Suppressor macrophage treated with lipopolysaccharide for 1 hour (primary cell): ENCODE results near the gene BRCA1.
"Not testable (repeated sequence)": the region's sequence is repeated elsewhere in the genome, so short reads cannot be mapped to it uniquely, and the experiment has no call there.

Experiments used
- DNase-seq, 3 donors: peaks; one replicate each; pipeline ENCODE4 v3.0.0-alpha.2; 2020 to 2022

Gene BRCA1

GRCh38 chr17:43068570-43069367 is 56.4 kb downstream of the BRCA1 start:
- no peak for DNase-seq

GRCh38 chr17:43062984-43063638 is 62.1 kb downstream of the BRCA1 start:
- no peak for DNase-seq

DNA sequence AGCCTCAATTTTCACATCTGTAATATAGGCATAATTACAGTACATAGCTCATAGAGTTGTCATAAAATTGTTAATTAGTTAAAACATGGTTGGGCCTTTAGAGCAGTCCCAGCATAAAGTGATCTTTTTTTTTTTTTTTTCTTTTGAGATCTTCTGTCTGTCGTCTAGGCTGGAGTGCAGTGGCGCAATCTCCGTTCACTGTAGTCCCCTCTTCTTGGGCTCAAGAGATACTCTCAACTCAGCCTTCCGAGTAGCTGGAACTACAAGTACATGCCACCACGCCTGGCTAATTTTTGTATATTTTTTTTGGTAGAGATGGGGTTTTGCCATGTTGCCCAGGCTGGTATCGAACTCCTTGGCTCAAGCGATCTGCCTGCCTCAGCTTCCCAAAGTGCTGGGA is 69.1 kb downstream of the BRCA1 start:
- DNase-seq: no peak

- DNase-seq: not testable (repeated sequence)
Measured at GRCh38 chr17:43053008-43053407, 72.2 kb downstream of the BRCA1 start.

GRCh38 chr17:43051969-43052368 is 73.2 kb downstream of the BRCA1 start:
- DNase-seq: no peak

DNA sequence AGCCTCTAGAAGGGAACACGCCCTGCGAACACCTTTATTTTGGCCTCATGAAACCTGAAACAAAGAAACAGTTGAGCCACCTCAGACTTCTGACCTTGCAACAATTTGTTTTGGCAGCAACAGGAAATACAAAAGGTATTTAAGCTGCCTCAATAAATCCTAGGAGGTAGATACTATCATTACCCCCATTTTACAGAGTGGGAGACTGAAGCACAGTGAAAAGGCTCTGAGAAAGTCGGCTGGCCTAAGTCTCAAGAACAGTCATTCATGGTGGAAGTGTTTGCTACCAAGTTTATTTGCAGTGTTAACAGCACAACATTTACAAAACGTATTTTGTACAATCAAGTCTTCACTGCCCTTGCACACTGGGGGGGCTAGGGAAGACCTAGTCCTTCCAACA is 81.1 kb downstream of the BRCA1 start:
- no peak for DNase-seq

- DNase-seq: no peak
Measured at GRCh38 chr17:43043307-43043706, 81.9 kb downstream of the BRCA1 start.

GRCh38 chr17:43042025-43042628 is 83.0 kb downstream of the BRCA1 start:
- DNase-seq: no peak

- no peak for DNase-seq
Measured at GRCh38 chr17:43040655-43041054, 84.5 kb downstream of the BRCA1 start.

- no peak for DNase-seq
Measured at GRCh38 chr17:43039646-43040045, 85.5 kb downstream of the BRCA1 start.

DNA sequence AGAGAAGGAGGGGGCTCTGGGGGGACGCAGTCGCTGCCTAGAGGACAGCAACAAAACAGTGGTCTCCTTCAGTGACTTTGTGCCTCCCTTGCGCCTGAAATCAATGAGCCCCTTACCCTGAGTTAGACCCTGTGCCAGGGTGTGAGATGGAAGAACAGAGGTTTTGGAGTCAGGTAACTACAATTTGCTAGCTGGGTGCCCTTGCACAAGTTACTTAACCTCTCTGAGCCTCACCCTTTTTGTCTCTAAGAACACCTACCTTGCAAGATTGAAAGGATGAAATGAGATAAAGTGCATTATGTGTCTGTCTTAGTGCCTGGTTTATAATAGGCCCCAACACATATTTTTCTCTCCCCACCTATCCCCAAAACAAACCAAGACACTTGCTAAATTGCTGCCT is 90.3 kb downstream of the BRCA1 start:
- DNase-seq: no peak

DNA sequence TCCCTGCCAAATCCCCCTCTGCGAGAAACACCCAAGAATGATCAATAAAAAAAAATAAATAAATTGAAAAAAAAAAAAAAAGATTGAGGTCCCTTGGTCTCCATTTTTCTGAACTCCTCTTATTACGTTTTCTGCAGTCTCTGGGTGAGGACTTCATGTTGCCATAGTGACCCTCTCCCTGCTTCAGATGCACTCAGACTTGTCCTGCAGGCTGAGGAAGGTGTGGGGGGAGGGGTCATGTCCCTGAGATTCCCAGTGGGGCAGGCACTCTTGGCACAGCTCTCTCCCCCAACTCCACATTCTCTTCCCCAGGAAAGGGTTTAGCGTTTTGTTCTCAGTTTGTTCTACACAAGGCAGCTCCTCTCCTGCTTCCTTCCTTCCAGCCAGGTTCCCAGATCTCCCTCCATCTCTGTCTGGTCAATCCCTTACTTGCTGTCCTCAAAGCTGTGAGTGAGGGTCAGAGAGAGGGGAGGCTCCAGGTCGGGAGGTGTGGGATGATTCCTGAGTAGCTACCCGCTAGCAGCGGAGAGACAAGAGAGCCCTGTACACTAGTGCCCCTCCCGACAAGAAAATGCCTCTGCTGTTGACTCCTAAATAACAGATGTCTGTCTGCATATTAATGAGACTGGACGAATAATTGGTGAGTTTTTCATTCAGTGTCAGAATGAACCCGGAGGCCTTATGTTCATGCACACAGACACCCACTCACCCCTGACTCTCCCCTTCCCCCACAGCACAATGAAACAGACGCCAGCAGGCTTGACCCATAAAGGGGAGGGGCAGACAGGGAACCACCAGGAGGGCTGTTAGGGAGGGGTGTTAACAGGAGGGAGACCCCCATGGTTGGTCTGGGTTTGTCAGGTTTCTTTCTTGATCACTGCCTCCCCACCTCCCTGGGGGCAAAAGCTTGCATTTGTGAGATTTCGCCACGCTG is 90.9 kb downstream of the BRCA1 start:
- DNase-seq: no peak

DNA sequence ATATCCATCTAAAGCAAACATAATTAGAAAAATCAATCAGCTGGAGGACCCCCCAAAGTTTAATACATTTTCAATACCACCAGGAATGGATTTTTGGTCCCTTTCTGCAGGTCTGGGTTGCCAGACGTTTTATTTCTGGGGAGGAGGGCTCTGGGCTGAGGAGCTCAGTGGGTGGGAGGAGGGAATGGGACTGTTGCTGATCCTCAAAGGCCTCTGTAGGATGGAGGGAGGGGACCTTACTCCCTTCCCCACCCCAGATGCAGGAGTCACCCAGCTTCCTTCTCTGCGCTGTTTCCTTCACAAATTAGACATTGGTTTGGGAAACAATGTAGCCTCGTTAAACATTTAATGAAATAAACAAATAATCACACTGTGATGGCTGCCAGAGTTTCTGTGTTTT is 93.5 kb downstream of the BRCA1 start:
- DNase-seq: no peak

- DNase-seq: no peak
Measured at GRCh38 chr17:43030137-43030767, 94.9 kb downstream of the BRCA1 start.

DNA sequence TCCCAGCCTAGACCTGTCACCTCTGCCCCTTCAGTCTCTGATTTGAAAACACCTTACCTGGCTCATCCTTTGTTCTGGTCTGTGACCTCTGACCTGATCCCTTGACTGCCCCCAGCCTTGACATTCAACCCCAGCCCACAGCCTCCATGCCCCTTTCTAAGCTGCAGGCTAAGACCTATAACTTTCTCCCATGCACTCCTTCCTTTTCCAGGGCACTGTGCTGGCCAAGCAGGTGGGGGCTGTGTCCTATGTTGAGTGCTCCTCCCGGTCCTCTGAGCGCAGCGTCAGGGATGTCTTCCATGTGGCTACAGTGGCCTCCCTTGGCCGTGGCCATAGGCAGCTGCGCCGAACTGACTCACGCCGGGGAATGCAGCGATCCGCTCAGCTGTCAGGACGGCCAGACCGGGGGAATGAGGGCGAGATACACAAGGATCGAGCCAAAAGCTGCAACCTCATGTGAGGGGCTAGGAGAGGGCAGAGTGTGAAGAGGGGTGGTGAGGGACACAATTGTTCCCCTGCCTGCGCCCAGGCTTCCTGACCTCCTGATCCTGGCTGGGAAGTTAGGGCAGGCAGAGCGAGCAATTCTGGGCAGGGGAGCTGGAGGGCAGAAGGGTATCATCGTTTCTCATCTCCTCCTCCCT is 96.8 kb downstream of the BRCA1 start:
- no peak for DNase-seq

GRCh38 chr17:43027091-43028032 is 97.8 kb downstream of the BRCA1 start:
- no peak for DNase-seq

DNA sequence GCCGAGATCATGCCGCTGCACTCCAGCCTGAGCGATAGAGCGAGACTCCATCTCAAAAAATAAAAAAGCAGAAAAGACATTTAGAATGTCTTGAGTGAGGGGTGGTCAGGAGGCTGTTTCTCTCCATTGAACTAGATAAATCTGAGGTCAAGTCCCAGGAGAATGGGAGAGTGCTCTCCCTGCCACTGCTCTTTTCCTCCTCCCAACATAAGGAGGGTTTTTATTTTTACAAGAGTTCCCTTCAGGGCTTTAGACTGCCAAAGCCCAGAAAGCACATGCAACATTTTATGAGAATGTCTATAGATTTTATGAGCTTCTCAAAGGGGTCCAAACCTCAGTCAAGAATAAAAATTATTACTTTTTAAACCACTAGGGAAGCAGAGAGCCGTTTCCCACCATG is 98.6 kb downstream of the BRCA1 start:
- no peak for DNase-seq

GRCh38 chr17:43025766-43026537 is 99.2 kb downstream of the BRCA1 start:
- DNase-seq: no peak

DNA sequence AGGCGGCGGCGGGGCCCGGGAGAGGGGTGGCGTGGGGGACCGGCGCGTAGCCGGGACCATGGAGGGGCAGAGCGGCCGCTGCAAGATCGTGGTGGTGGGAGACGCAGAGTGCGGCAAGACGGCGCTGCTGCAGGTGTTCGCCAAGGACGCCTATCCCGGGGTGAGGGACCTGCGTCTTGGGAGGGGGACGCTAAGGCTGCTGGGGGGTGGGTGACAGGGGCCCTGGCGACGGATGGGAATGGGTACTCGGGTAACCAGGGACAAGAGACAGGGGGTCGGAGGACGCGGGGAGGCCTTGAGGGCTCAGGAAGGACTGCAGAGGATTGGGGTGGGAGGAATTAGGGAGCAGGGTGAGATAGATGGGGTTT is 99.9 kb downstream of the BRCA1 start:
- DNase-seq: no peak
